Hematopoietic multipotent progenitor cell treated with erythropoietin and hydrocortisone succinate and interleukin-3 and kit ligand, for 15 days (in vitro differentiated cells): ENCODE data around the gene MAD2L2.
A peak's percentile ranks its signal among the peaks of the same experiment; 100 is the strongest.

ENCODE experiments used
- DNase-seq: peaks from one replicate; pipeline ENCODE4 v3.0.0-alpha.2; 2015; ENCODE audit warnings: low spot score

The MAD2L2 gene

DNA sequence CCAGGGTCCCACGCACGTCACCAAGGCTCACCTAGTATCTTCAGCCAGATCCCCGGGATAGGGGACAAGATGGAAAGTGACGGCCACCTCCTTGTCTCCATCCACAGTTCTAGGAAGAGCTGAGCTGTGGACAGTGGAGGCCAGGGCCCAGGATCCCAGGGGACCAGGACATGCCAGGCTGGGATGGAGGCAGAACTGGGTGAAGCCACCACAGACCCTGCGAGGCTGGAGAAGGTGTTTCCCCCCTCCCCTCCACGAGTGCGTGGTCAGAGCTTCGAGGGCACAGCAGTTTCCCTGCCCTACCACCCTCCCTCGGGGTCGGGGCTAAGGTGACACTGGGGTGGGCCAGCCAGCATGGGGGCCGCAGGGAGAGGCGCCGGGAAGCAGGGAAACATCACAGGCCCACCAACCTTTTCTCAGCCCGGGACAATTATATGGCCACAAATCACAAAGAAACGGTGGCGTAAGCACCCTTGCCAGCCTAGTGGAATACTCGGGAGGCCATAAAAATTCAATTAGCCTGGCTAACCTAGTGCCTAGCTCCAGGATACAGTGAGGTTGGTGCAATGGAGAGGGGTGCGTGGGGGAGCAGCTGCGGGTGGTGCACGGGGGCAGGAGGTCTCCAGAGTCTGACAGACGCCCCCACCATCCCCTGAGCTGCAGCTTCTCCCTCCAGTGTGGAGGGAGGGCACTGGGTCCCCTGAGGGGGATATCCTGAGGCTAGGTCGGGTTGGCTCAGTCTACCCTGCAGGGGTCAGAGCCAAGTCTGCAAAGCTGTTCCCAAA is 23.9 kb upstream of the MAD2L2 start:
- no peak for DNase-seq

GRCh38 chr1:11704194-11704529 is 23.2 kb upstream of the MAD2L2 start:
- DNase-seq: no peak

GRCh38 chr1:11703357-11704193 is 22.6 kb upstream of the MAD2L2 start:
- DNase-seq: no peak

DNA sequence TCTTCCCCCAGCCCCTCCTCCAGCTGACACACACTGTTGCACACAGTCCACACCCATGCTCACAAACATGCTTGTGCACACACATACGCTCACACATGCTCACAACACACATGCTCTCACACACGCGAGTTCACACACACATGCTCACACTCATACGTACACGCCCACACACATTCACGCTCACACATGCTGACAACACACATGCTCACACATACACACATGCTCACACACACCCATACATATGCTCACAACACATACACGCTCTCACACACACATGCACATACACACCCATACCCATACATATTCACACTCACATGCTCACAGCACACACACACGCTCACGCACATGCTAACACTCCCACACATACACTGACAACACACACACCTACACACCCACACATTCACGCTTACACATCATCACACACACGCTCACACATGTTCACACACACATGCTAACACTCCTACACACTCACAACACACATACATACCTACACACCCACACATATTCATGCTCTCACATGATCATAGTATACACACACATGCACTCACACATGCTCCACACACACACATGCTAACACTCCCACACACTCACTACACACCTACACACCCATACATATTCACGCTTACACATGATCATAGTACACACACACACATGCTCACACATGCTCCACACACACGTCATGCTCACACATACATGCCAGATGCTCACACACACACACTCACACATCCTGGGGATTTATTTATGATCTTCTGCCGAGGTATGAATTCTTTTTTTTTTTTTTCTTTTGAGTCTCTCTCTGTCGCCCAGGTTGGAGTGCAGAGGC is 21.2 kb upstream of the MAD2L2 start:
- DNase-seq: no peak

GRCh38 chr1:11701551-11701961 is 20.6 kb upstream of the MAD2L2 start:
- no peak for DNase-seq

DNA sequence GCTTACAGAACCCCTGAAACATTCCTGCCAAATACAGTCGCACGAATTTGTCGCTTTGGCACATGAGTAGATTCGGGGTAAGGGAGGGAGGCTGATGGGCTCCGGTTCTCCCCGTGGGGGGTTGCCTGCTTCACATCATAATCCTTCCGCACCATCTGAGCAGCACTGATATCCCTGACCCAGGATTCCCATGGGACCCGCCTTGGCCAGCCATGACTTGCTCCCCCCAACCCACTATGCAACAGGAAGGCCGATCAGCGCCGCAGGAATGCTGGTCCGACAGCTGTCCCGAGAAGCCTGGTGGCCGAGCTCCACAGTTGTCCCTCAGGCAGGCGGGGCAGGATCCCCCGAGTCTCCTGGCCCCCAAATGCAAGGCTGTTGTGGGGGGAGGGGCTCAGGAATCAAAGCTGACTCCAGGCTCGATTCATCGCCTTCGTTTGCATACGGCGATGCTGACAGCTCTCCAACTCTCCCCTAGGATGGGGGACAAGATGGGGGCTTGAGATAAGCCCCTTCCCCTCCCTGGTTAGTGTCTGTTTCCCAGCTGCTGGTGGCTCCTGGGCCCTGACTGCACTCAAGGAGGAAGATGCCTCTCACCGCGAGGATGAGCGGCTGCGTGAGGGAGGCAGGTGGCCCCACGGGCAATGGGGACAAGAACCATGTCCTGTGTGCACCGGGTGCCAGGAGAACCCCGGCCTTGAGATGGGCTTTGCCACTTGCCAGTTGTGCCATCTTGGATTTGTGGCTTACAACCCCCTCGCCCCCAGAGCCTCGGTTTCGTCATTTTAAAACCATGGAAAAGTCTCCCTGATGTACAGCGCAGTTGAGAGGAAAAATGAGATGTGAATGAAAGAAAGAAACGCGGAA is 19.9 kb upstream of the MAD2L2 start:
- DNase-seq: no peak

- no peak for DNase-seq
Measured at GRCh38 chr1:11697893-11698210, 16.9 kb upstream of the MAD2L2 start.

DNA sequence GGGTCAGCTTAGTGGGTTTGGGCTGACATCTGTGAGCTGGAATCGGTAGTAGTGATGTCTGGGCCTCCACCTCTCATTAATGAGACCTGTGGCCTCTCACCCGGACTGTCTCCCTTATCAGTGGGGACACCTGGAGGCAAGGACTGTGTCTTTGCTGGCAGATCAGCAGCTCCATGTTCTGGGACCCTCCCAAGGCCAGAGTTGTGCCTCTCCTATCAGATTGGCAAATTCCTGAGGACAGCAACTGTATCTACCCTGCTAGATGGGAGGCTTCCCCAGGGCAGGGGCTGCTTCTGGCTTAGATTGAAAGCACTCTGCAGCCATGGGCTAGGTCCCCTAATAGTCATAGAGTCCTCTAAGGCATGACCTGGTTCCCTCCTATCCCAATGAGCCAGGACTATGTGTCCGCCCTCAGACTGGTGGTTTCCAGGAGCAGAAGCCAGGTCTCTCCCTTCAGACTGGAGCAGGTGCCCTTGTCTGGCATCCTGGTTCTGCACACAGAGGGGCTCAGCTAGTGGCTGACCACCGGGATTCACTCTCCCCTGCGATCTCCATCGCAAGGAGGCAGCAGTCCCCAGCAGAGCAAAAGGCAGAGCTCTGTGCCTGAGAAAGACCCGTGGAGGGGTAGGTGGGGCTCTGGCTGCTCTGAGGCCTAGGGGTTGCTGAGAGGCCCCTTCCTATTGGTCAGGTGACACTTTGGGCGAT is 16.4 kb upstream of the MAD2L2 start:
- peak; percentile 46 for DNase-seq

DNA sequence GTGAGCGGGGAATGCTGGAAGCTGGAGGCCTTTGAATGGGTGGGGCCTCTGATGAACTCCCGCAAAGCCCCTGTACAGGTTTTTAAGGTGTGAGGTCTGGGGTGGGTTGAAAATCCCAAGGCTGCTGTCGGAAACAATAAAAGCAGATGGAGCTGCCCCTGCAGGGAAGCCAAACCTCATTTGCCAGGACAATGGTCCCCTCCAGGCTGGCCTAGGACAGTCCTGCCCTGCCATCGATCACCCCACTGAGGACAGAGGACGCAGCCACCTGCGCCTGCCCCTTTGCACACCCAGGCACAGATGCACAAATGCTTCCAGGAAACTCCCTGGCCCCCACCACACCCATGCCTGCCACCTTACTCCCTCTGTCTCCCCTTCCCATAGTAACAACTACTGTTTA is 14.9 kb upstream of the MAD2L2 start:
- DNase-seq: no peak

DNA sequence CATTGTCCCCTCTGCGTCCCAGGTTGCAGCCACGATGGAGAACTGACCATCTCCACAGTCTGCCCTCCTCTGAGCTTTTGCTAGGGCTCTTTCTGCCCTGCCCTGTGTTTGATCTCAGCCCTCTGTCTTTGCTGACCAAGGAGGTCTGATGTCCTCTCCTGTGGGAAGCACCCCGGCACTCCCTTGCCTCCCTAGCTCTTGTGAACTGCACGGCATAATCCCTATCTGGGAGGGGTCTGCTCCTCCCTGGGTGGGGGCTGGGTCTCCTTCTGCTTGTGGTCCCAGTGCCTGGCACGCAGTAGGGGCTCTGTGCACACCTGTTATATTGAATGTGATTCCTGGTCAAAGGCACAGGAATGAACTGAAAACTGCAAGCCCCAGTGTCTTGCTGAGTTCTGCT is 13.0 kb upstream of the MAD2L2 start:
- no peak for DNase-seq

- DNase-seq: no peak
Measured at GRCh38 chr1:11693024-11693590, 12.2 kb upstream of the MAD2L2 start.

GRCh38 chr1:11691928-11692711 is 11.2 kb upstream of the MAD2L2 start:
- DNase-seq: no peak

DNA sequence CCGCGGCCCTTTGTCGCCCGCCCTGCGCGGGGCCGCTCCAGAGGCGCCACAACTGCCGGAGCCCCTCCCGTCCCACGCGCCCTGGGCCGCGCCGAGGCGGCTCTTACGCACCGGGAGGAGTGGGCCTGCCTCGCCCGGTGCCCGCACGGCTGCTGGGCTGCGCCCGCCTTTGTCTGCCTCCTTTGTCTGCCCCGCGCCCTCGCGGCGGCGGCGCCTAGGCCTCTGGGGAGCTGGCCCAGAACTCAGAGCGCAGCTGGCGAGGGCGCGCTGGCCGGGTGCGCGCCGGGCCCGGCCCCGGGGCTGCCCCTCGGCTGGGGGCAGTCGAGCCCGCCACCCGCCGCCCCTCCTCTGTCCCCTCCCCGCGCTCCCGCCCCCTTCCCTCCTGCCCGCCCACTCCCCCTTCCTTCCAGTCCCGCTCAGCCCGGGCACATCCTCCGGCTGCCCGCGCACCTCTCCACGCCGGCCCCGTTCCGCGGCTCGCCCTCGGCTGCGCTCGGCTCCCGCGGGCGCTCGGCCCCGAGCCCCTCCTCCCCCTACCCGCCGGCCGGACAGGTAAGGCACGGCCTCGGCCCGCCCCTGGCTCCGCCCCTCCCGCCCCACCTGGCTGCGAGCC is 10.5 kb upstream of the MAD2L2 start, which contains the start of gene DRAXIN:
TSS of gene DRAXIN (plus strand) at position 409 of the 613 bp plus-strand sequence. CDS start 14,549 bp downstream, outside the sequence.
- no peak for DNase-seq

- DNase-seq: no peak
Measured at GRCh38 chr1:11690397-11691301, 9.7 kb upstream of the MAD2L2 start.

DNA sequence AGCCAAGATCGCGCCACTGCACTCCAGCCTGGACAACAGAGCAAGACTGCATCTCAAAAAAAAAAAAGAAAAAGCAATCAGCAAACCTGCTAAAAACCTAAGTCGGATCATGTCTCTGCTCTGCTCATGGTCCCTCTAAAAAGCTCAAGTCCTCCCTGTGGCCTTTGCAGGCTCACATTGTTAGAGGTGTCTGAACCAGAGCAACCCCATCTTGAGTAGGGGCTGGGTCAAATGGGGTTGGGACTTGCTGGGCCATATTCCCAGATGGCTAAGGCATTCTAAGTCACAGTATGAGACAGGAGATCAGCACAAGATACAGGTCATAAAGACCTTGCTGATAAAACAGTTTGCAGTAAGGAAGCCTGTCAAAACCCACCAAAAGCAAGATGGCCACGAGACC is 7.6 kb upstream of the MAD2L2 start:
- no peak for DNase-seq

DNA sequence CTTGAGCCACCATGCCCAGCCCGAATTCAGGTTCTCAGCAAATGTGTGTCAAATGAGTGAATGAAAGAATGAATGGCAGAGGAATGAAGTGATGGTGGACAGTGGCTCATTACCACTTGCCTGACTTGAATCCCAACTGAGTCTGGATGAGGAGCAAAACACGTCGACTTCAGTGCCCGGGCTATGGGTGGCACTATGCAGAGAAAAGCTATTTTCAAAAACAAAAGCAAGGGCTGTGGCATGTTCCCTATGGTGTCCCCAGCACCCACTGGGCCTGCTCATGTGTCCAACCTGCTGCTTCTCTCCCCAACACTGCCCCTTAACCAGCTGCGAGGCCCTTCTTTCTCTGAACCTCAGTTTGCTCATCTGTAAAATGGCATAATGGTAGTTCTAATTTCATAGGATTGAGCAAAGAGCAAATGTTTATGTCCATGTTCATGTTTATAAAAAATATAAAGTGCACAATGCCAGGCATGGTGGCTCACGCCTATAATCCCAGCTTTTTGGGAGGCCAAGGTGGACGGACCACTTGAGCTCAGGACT is 4.3 kb upstream of the MAD2L2 start:
- no peak for DNase-seq

GRCh38 chr1:11684070-11684469 is 3.1 kb upstream of the MAD2L2 start:
- no peak for DNase-seq

GRCh38 chr1:11682799-11683198 is 1.9 kb upstream of the MAD2L2 start:
- DNase-seq: no peak
